ENCODE data around the gene LRP2.
"Not testable (repeated sequence)": the region's sequence is repeated elsewhere in the genome, so short reads cannot be mapped to it uniquely, and the experiment has no call there.

The LRP2 gene

DNA sequence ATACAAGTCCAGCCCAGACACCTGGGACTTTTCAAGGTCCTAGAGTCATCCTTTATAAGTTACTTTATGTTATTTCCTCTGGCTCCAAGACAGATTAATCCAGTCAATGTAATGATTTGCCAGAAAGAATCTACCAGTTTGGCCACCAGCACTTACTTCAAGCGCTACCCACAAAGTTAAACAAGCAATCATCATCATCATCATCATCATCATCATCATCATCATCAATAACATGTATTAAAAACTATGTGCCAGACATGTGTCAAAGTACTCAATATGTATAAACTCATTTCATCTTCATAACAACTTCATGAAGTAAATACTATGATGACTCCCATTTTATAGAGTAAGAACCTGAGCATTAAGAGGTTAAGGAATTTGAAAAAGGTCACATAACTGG, 64.3 kb downstream of the LRP2 start:
- no peak for DNase-seq

DNA sequence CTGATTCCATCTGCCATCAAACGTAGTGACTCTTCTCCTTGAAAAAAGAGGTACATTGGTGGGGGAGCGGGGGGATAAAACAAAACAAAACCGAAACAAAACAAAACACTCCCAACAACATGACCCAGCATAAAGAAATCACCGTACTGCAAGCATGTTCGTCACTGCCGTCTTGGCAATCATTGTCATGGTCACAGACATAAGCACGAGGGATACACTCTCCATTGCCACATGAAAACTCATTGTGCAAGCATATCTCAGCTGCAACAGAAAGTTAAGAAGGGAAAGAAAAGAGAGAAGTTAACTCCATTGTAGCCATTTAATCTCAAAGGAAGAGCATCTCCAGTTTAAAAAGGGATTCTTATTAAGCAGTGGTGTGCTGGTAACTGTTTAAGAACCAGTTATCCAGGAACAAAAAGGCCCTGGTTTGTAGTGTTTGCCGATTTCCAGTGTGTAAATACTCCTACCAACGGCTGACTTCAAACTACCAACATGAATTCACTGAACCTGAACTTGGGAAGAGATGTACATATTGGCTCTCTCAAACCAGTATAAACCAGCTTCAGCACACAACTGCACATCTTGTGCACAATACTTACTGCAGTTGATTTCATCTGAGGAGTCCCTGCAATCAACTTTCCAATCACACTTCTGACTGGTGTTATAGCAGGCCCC, 68.2 kb downstream of the LRP2 start:
- DNase-seq = no peak

DNA sequence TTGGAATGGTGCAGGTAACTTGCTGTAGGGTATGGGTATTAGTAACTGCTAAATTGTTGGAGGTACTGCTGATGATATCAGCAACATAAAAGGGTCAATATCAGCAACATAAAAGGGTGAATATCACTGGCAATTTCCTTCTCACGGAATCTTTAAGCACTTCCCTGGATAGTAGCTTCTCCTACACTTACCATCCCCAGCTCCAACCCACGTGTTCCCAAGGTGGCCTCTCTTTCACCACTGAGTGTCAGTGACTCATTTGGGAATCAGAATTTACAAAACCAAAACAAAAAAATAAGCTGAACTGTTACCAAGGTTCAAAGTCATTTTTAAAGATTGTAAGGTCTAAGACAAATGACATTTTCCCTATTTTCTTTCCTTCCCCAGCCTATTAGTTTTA, 70.8 kb downstream of the LRP2 start:
- DNase-seq = no peak

DNA sequence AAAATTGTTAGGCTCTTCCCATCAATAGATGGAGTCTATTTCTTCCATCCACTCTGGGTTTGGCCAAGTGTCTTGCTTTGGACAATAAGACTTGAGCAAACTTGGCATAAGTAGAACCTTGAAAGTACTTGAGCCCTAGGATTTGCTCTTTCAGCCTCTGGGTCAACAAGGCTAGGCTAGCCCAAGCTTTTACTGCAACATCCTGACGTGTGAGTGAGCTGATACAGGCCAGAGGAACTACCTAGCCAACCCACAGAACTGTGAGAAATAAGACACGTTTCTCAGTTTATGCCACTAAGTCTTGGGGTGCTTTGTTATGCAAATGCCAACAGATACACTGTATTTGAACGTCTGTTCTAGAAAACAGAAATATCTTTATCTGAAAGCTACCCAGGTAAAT, 71.9 kb downstream of the LRP2 start:
- DNase-seq = no peak

DNA sequence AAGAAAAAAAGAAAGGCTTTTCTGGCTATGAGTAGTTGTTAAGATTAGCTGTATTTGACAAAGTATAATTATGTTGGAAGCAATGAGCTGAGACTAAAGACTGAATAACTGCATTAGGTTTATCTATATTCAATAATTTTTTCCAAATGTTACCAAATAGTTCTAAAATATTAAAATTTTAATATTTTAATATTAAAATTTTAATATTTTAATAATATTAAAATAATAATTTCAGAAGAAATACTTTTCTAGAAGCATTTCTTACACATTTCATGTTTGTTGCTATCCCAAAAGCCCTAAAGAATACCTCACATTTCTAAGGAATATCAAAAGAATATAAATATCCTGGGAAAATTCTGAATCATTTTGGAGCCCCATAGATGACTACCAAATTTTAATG, 74.7 kb downstream of the LRP2 start:
- no peak for DNase-seq

DNA sequence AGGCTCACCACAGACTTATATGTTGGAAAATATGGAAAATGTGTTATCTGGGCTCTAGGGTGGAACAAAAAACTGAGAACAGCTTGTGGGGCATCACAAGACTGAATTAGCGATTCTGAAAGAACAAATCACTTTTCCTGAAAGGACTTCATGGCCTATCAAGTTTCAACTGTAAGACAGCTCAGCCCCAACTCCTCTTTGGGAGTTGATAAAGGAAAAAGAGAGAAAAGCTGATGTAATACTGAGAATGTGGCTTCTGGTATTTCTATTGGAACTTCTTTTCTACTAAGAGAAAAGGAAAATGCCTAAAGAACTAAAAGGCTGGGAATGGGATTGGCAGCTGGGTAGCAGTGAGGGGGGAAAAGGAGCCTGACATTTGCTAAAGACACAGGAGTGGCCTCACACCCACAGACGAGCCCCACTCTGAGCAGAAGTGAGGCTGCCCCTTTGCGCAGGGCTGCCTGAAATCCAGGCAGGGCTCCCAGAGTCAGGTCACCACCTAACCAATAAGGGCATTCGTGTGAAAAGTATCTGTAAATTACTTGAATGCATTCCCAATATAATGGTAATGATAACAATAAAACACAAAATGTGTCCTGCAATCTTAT, 75.6 kb downstream of the LRP2 start:
- DNase-seq = no peak

DNA sequence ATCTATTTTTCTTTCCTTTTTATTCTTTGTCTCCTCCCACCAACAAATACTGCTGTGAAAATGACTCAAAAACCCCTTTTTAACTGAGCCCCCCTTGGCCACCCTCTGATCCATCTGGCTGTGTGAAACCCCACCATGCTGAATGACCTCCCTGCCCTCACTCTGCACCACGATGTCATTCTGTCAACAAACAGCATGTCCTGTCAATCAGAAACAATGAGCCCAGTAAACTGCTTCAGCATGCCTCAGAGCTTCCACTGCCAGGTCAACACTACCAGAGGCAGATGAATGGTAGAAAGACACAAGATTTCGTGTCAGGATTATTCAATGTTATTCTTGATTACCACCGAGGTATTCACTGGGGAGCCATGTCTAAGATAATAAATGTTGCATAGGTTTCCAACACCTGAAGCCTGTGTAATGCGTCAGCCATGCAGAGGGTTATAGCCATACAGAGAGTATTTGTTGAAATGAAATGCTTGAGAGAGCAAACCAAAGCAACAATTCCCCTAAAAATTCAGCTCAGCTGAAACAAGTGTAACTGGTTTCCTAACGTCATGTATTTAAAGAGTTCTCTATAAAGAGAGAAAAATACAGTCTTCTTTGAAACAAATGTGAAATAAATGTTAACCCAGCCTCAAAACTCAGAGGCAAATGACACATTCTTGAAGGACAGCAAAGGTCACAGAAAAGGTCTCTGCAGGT, 76.7 kb downstream of the LRP2 start:
- DNase-seq = no peak

DNA sequence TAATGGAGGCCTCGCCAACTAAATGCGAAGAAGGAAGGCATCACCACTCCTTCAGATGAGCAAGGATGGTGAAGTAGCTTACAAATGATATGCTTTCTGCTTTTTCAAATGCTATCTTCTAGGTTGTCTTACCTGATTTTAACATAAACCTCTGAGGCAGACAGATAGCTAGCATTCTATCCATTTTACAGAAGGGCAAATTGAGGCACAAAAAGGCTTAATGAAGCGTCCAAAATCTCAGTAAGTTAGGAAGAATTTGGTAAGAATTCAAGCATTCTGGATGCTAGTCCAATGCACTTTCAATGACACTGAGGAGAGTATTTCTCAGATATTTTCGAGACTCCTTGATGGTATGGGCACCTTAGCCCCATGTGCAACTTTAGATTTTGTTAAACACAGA, 81.8 kb downstream of the LRP2 start:
- DNase-seq = no peak

DNA sequence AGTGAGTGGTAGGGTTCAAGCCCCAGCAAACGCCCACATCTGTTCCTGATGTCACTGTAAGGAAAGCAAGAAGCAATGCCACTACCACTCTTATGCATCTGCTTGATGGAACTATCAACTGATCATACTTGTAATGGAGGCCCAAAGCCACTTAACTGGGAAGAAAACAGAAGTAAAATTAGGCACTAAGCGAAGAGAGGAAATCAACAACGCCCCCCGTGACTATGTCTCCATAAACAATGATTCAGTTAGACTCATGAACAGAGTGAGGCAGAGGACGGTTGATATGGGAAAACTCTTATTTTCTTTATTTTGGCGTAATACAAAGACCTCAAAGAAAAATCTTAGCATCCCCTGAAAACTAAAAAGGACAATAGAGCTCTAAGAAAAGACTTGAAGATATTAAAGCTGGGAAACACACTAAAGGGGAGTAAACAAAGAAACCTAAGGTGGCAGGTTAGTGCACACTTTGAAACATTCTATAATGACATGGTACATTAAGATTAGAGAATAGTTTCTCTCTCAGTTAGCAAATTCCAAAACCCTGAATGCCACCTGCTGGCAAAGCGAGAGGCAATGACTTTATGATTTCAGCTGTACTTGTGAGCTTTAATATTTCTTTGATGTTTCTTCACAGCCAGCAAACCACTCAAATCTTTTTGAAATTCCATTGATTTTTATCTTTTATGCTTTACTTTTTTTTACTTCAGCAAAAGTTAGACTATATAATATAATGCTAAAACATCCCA, 86.5 kb downstream of the LRP2 start:
- DNase-seq = no peak

DNA sequence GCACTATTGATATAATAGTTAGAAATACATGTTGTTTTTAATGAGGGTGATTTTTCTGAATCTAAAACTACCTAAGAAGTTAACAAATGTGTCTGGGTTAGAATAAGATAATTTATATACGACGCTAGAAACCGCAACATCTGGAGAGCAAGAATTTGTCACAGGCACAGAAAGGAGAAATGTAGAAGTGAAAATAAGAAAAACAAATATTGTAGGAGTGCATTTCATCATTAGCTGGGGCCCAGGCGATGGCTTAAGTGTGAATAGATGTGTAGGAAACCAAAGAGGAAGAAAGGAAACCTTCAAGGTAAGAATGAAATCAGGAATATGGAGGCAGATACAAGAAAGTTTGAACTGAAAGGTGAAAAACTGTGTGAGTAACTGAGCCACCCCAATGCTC, 90.3 kb downstream of the LRP2 start:
- DNase-seq = no peak

DNA sequence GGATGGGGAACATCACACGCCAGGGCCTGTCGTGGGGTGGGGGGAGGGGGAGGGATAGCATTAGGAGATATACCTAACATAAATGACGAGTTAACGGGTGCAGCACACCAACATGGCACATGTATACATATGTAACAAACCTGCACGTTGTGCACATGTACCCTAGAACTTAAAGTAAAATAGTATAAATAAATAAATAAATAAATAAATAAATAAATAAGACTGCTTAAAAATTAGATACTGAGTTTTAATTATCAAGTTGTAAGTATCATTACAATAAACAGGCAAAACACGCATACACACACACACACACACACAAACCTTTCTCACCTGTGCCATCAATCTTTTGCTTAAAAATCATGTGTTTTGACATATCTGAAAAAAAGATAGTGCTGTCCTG, 91.8 kb downstream of the LRP2 start:
- not testable (repeated sequence) for DNase-seq

DNA sequence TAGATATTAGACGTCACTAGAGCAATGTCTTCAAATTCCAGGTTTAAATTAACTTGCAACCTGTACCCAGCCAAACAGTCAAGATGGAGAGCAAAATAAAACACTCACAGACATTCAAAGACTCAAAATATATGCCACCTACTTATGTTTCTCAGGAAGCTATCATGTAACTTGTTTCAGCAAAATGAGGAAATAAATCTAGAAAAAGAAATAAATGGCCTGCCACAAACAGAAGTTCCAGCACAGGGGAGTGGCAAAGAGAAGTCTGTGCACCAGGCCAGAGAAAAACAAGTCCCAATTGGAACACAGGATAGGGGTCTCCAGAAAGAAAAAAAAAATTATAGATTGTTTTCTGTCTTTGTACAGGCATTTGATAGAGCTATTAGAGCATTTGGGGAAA, 96.7 kb downstream of the LRP2 start:
- no peak for DNase-seq

DNA sequence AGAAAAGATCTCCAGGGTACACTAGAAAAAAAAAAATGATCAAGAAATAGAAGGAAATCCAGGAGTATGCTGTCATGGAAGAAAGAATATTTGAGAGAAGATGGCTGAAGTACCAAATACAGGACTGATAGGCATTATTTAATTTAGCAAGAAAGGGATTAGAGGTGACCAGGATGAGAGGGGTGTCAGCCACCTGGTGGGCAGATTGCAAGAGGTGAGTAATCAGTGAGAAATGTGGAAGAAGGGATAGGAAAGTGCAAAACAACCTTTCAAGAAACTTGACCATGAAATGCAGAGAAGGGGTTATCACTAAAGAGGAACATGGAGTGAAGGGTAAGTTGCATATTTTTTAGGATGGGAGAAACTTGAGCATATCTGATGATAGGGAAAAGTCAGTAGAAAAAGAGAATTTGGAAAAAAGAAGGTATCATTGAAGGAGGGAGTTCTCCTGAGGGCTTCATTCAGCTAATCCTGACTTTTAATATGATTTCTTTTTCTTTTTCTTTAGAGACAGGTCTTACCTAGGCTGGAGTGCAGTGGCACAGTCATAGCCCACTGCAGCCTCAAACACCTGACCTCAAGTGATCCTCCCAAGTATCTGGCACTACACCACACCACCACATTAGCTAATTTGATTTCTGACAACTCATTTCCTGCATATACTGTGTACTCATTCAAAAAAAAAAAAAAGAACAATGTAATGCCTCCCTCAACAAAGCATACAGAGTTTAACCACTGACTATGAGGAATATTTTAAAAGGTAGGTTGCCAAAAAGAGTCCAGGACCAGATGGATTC, 101.3 kb downstream of the LRP2 start:
- no peak for DNase-seq

DNA sequence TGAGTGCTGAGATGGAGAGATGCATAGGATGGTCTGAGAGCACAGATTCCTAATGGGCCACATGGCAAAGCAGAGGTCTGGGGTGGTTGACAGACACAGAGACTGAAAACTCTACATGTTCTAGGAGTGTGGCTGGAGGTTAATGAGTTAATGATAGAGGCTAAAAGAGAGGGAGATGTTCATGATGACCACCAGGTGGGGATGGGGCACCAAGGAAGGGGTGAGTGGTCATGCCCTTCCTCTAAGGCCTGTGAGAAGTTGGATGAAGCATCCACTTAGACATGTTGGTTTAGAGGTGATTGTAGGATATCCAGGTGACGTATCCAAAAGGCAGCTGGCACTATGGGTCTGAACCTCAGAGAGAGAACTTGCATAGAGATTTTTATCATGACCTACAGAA, 102.1 kb downstream of the LRP2 start:
- DNase-seq = no peak

DNA sequence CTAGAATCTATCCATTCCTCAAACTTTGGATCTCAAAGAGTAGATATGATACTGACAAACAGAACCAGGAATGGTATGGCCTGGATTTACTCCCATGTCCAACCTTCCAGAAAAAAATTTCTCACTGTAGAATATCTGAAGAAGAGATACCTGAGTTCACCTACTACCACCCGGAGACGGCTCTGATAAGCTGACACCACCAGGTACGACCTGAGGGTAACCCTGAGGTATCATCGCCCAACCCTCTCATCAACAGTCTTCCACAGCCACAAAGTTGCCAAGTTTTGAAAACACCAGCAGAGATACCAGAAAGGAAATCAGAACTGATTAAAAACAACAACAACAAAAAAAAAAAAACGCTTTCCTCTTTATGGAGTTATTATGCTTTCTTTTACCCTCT, 102.9 kb downstream of the LRP2 start:
- DNase-seq = no peak

DNA sequence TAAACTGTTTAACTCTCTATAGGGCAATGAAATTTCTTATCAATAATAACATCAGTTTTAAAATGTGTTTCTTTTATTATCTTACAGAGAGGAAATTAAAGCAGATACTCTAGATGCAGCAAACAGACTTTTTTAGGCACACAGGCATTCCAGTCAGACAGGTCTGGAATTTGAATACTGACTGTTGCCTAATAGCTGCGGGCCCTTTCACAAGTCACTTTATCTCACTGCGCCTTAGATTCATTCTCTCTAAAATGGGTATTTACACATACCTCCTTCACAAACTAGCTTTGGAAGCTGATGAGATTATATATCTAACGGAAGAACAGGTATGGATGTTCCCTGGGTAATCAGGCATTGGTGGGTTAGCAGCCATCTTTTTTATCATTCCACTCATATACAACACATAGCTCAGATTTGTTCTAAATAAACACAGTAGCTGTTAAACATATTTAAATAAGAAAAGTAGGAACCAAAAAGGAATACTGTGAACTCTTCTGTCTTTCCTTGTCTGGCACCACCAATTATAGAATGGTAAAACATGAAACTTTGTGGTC, 104.2 kb downstream of the LRP2 start:
- DNase-seq = no peak

DNA sequence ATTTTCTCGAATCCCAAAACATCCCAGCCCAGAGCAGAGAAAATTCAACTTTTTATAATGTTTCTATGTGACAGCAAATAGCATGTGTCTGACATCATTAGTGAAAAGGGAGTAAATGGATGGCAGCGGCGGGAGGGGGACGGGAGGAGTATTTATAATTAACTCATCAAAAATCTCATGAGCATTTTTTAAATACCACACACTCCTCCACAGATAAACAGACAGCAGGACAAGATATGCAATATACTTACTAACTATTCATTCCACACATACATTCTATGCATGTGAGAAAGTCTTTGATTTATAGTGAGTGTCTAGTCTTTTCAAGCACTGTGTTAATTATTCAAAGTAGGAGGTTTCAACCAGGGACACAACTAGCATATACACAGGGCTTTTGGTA, 107.6 kb downstream of the LRP2 start:
- DNase-seq = no peak

DNA sequence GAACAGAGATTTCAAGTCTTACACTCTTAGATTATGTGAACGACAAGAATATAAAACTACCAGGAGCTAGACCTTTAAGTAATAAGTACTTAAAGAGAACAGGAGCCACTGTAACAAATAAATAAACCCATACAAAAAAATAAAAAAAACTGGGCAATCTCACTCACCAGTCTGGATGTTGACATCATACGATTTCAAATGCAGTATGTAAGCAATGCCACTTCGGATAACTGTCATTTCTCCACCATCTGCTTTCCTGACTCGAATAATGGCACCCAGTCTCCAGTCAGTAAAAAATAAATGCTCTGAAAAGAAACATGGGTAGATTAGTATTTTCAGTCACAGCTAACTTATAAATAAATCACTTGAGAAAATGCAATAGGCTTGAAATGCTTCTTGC, 115.1 kb downstream of the LRP2 start:
- DNase-seq = no peak

DNA sequence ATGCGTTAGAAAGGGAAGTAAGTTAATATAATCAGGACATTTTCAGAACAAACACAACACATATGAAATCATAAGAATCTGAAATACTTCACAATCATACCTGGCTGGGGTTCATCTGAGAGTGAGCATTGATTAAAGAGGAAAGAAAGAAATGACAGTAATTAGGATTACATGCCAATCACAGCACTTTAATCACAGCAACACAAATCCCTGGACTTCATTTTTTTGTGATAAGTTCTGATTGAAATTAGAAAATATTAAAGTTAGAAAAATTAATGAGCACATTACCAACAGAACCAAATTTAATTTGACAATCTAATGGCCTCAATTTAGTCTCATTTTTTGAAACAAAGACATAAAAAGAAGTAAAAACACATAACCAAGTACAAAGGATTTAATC, 121.9 kb downstream of the LRP2 start:
- DNase-seq = no peak

DNA sequence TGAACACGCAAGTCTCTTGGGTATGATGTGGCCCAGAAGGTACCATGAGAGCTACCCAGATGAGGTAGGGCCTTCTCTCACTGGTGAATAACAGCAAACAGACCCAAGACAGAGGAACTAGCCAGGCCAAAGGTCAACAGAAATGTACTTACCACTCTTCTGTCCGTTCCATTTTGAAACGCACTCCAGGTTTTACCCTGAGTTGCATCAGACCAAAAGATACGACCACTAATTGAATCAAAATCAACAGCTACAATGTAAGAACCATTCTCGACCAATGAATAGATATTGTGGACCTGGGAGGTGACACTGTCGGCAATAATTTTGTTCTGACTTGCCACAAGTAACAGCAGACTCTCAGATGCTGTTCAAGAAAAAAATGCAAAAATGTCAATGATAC, 124.4 kb downstream of the LRP2 start:
- DNase-seq = no peak

DNA sequence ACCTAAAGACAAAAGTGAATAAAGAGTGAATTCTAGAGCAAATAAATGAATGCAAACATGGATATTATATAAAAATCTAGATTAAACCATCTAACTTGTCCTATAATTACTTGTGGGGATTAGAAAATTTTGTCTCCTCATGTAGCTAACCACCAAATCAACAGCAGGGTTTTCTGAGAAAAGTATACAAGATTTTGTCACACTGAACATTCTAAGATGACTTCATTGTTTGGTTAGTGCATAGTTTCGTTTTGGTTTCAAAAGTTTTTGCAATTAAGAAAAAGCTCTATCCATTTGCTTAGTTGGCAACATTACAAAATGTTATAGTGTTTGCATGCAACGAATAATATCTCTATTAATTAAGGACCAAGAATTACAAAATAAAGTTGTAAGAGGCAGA, 125.0 kb downstream of the LRP2 start:
- DNase-seq = no peak

DNA sequence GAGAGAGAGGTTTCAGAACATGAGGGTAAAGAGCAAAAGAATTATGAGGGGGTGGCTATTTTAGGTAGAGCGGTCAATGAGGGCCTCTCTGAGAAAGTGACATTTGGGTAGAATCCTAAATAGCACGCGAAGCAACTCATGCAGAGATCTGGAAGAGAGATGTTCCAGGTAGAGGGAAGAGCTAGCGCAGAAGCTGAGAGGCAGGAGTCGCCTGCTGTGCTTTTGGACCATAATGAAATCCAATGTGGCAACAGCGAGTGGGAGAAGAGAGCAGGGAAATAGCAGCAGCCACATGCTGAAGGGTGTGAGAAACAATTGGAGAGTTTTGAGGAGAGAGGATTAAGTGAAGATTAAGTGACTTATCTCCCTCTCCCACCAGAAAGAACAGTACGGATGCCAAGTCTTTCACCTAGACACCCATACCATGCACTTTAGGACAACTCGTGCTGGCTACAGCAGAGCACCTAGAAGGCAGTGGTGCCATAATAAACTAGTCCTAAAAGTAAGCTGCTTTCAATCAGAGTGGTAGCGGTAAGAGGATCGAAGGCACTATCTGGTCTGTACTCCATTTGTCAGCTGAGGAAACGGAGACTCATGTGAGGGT, 129.7 kb downstream of the LRP2 start:
- no peak for DNase-seq

Data from RPMI8226 (cell line).